CD8-positive, alpha-beta memory T cell (primary cell): ENCODE results near the gene VIPR2. TPM values are rescaled to one million over a fixed set of nuclear protein-coding genes. Genes with fewer than 3 reads are reported as not detected.

Experiments used
- CTCF ChIA-PET: fragments of 350-600 bp; sonication (Branson Sonifier 250); formaldehyde crosslinking; loops from one replicate; lab custom pipeline; 2021; ENCODE audit warnings: antibody characterized with exemption; lab: Charles Lee
- POLR2A ChIA-PET: fragments of 350-600 bp; sonication (Branson Sonifier 250); formaldehyde crosslinking; loops from one replicate; lab custom pipeline; 2021; ENCODE audit warnings: antibody characterized with exemption; lab: Charles Lee
- DNase-seq, 5 donors: peaks; one replicate each; pipeline versions ENCODE4 v3.0.0 to v3.0.0-alpha.2; 2020 to 2022; ENCODE audit warnings: mixed read lengths in 1 of 5
- H3K27ac ChIP-seq: one replicate; pipeline ENCODE4 v1.7.0; 2013; ENCODE audit warnings: low read depth, mild to moderate bottlenecking, low read length, moderate library complexity
- H3K27me3 ChIP-seq: 2 replicates; pipeline ENCODE4 v1.7.0; 2013; ENCODE audit warnings: low read length, mild to moderate bottlenecking; ENCODE audit not compliant: insufficient read depth, poor library complexity, severe bottlenecking
- H3K36me3 ChIP-seq: 2 replicates; pipeline ENCODE4 v1.7.0; 2013; ENCODE audit warnings: mild to moderate bottlenecking, low read length, moderate library complexity; ENCODE audit not compliant: insufficient read depth
- H3K4me1 ChIP-seq: 2 replicates; pipeline ENCODE4 v1.7.0; 2013; ENCODE audit warnings: mild to moderate bottlenecking, low read length, moderate library complexity; ENCODE audit not compliant: insufficient read depth
- H3K4me3 ChIP-seq: 2 replicates; pipeline ENCODE4 v1.7.0; 2013; ENCODE audit warnings: mild to moderate bottlenecking, low read length
- H3K9me3 ChIP-seq: 2 replicates; pipeline ENCODE4 v1.7.0; 2013; ENCODE audit warnings: mild to moderate bottlenecking, low read length
- H3K27ac Mint-ChIP-seq, 8 donors: one replicate each; pipeline ENCODE4 v1.8.0; 2020 to 2021; ENCODE audit warnings: mixed read lengths in 8 of 8, mild to moderate bottlenecking in 6 of 8, inconsistent platforms in 3 of 8, moderate library complexity in 3 of 8
- H3K27me3 Mint-ChIP-seq, 2 donors: one replicate each; pipeline ENCODE4 v1.8.0; 2020 to 2021; ENCODE audit warnings: mixed read lengths in 2 of 2, mild to moderate bottlenecking in 1 of 2, moderate library complexity in 1 of 2
- H3K36me3 Mint-ChIP-seq, 3 donors: one replicate each; pipeline ENCODE4 v1.8.0; 2020 to 2021; ENCODE audit warnings: mixed read lengths in 3 of 3, inconsistent platforms in 1 of 3, mild to moderate bottlenecking in 1 of 3
- H3K4me1 Mint-ChIP-seq, 3 donors: one replicate each; pipeline ENCODE4 v1.8.0; 2020 to 2021; ENCODE audit warnings: mixed read lengths in 3 of 3, inconsistent platforms in 1 of 3, mild to moderate bottlenecking in 1 of 3
- H3K4me3 Mint-ChIP-seq, 7 donors: one replicate each; pipeline ENCODE4 v1.8.0; 2020 to 2021; ENCODE audit warnings: mixed read lengths in 7 of 7, mild to moderate bottlenecking in 6 of 7, moderate library complexity in 4 of 7, inconsistent platforms in 2 of 7
- H3K9me3 Mint-ChIP-seq, 5 donors: one replicate each; pipeline ENCODE4 v1.8.0; 2020 to 2022; ENCODE audit warnings: mixed read lengths in 5 of 5, mild to moderate bottlenecking in 3 of 5, moderate library complexity in 2 of 5, inconsistent platforms in 1 of 5
- polyA plus RNA-seq: library from polyadenylated mRNA; unstranded; fragments of 300-500 nt; fragmentation: Illumina TruSeq; gene quantifications from one replicate; pipeline ENCODE4 v1.2.3, GENCODE V29; 2021
- total RNA-seq, 2 experiments: library from RNA; stranded (reverse); gene quantifications; one replicate each; pipeline ENCODE4 v1.2.3, GENCODE V29; 2021

Gene VIPR2
- total and polyA plus RNA-seq, 3 experiments from 2014 or later, result 0.15 to 0.61 (median 0.31) TPM

GRCh38 chr7:159023206-159023605 lies 121.5 kb downstream of the VIPR2 start:
- Histone ChIP-seq H3K36me3 (no peaks in the 10 kb centered on the region), H3K27ac (no peak overlapping the region), H3K4me3 (no peak overlapping the region), H3K4me1 (no peaks in the 10 kb centered on the region), H3K9me3 (no peaks in the 10 kb centered on the region), H3K27me3 (no peaks in the 10 kb centered on the region)
- Mint-ChIP-seq H3K36me3 (peaks cover 0 to 4% (median 0%) of the 10 kb centered on the region in 3 donors), H3K27ac (no peak overlapping the region), H3K4me3 (no peak overlapping the region), H3K27me3 (peaks cover 26 to 60% of the 10 kb centered on the region in 2 donors), H3K9me3 (peaks cover 0 to 4% (median 0%) of the 10 kb centered on the region in 5 donors), H3K4me1 (peaks cover 0 to 2% (median 0%) of the 10 kb centered on the region in 3 donors)
- ChIA-PET POLR2A (no interaction called here), CTCF (no interaction called here)
- no peak for DNase-seq

DNA sequence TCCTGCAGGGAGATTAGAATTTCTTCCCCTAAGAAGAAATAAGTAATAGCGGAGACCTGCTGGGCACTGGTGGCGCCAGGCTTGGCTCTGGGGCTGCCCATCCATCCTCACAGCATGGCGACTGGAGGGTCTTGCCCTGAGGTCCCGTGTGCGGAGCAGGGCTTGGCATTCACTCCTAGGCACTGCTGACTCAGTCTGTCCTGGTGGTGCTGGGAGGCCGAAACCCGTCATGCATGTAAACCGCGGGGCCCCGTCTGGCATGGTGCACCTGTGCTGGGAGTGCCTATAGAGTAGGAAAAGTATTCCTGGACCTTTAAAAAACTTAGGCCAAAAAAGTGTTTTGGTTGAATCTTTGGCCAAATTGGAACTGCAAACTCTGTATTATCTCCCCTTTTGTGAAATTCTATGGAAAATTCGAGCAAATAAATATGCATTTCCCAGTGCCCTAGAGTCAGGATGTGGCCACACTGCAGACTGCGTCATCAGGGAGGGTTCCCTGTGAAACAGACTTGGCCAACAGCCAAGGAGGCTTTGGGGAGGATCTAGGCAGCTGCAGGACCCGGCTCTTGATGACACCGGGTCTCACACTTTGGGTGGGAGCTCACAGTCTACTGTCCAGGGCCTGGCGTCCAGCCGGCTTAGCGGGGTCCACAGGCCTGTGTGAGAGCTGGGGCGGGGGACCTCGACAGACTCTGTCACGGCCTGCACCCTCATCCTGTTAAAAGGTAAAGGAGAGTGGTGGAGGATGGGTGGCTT lies 122.3 kb downstream of the VIPR2 start:
- CTCF ChIA-PET, result no interaction called here
- POLR2A ChIA-PET, result no interaction called here
- peaks cover 0 to 4% (median 0%) of the 10 kb centered on the region in 3 donors for H3K4me1 Mint-ChIP-seq
- peaks cover 0 to 4% (median 0%) of the 10 kb centered on the region in 3 donors for H3K36me3 Mint-ChIP-seq
- Histone ChIP-seq H3K9me3 (no peaks in the 10 kb centered on the region), H3K27me3 (no peaks in the 10 kb centered on the region), H3K27ac (no peak overlapping the region), H3K36me3 (no peaks in the 10 kb centered on the region), H3K4me1 (no peaks in the 10 kb centered on the region), H3K4me3 (no peak overlapping the region)
- peak in 1 of 5 donors; percentile 26 for DNase-seq
- peaks cover 0 to 4% (median 0%) of the 10 kb centered on the region in 5 donors for H3K9me3 Mint-ChIP-seq
- no peak overlapping the region for H3K4me3 Mint-ChIP-seq
- peaks cover 23 to 53% of the 10 kb centered on the region in 2 donors for H3K27me3 Mint-ChIP-seq
- no peak overlapping the region for H3K27ac Mint-ChIP-seq

DNA sequence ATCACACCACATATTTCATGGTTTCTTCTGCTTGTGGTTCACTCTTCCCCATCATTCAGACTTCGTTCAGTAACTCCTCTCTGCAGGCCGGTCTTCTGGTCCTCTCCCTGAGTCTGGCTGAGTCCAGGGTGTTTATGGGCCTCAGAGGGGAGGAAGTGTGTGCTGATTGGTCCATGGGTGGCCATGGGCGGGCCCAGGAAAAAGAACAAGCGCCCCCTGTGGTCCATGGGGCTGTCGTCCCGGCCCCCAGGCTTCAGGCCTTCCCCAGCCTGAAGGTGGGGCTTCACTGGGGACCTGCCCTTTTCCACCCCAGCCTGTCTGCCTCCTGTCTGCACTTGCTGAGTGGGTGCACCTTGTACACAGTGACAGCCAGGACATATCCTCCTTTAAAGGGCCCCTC lies 123.7 kb downstream of the VIPR2 start:
- CTCF ChIA-PET, result no interaction called here
- Histone ChIP-seq H3K27me3 (no peaks in the 10 kb centered on the region), H3K36me3 (no peaks in the 10 kb centered on the region), H3K4me3 (no peak overlapping the region), H3K27ac (no peak overlapping the region), H3K9me3 (no peaks in the 10 kb centered on the region), H3K4me1 (no peaks in the 10 kb centered on the region)
- Mint-ChIP-seq H3K27ac (no peak overlapping the region), H3K36me3 (peaks cover 0 to 4% (median 0%) of the 10 kb centered on the region in 3 donors), H3K27me3 (peaks cover 15 to 40% of the 10 kb centered on the region in 2 donors), H3K4me3 (no peak overlapping the region), H3K9me3 (peaks cover 0 to 4% (median 0%) of the 10 kb centered on the region in 5 donors), H3K4me1 (peaks cover 0 to 4% (median 0%) of the 10 kb centered on the region in 3 donors)
- POLR2A ChIA-PET, result no interaction called here
- DNase-seq, result peak in 1 of 5 donors; percentile 30

GRCh38 chr7:159019111-159019510 lies 125.6 kb downstream of the VIPR2 start:
- Histone ChIP-seq H3K4me1 (no peaks in the 10 kb centered on the region), H3K36me3 (no peaks in the 10 kb centered on the region), H3K4me3 (no peak overlapping the region), H3K27ac (no peak overlapping the region), H3K9me3 (no peaks in the 10 kb centered on the region), H3K27me3 (no peaks in the 10 kb centered on the region)
- Mint-ChIP-seq H3K4me3 (no peak overlapping the region), H3K36me3 (peaks cover 0 to 4% (median 0%) of the 10 kb centered on the region in 3 donors), H3K27me3 (peaks cover 9 to 26% of the 10 kb centered on the region in 2 donors), H3K27ac (no peak overlapping the region), H3K4me1 (peaks cover 0 to 4% (median 0%) of the 10 kb centered on the region in 3 donors), H3K9me3 (peaks cover 0 to 4% (median 0%) of the 10 kb centered on the region in 5 donors)
- ChIA-PET CTCF (no interaction called here), POLR2A (no interaction called here)
- DNase-seq, result no peak

GRCh38 chr7:159017741-159018140 lies 126.9 kb downstream of the VIPR2 start:
- no peak overlapping the region for H3K27ac ChIP-seq
- no peak overlapping the region for H3K4me3 ChIP-seq
- Mint-ChIP-seq H3K27me3 (peaks cover 9 to 17% of the 10 kb centered on the region in 2 donors), H3K27ac (no peak overlapping the region), H3K36me3 (peaks cover 0 to 4% (median 0%) of the 10 kb centered on the region in 3 donors), H3K4me1 (peaks cover 0 to 2% (median 0%) of the 10 kb centered on the region in 3 donors), H3K9me3 (peaks cover 0 to 4% (median 0%) of the 10 kb centered on the region in 5 donors), H3K4me3 (no peak overlapping the region)
- H3K36me3 ChIP-seq, result no peaks in the 10 kb centered on the region
- CTCF ChIA-PET, result no interaction called here
- no peaks in the 10 kb centered on the region for H3K27me3 ChIP-seq
- no peaks in the 10 kb centered on the region for H3K9me3 ChIP-seq
- H3K4me1 ChIP-seq, result no peaks in the 10 kb centered on the region
- POLR2A ChIA-PET, result no interaction called here
- DNase-seq, result no peak

DNA sequence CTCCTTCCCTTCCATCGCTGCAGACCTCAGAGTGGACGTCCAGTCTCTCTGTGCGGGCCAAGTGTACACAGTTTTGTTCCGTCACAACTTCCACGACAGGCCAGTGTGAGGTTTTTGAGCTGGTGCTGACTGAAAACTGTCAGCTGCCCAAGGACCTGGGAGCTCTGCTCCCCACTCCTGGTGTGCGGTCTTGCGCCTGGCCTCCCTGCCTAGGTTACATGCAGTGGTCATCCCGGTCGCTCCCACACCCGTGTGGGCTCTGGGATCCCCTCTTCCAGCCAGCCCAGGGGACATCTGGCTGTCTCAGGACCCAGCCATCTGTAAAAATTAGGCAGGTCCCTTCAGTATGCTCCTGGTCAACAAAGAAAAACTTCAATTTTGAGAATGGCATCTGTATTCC lies 127.5 kb downstream of the VIPR2 start:
- H3K4me3 ChIP-seq, result no peak overlapping the region
- no peak overlapping the region for H3K27ac ChIP-seq
- CTCF ChIA-PET, result no interaction called here
- no peak for DNase-seq
- Mint-ChIP-seq H3K27me3 (peaks cover 9 to 14% of the 10 kb centered on the region in 2 donors), H3K9me3 (peaks cover 0 to 4% (median 0%) of the 10 kb centered on the region in 5 donors), H3K27ac (peak overlapping the region in 1 of 8 donors; percentile 29), H3K4me3 (no peak overlapping the region), H3K4me1 (peaks cover 0 to 2% (median 0%) of the 10 kb centered on the region in 3 donors), H3K36me3 (peaks cover 0 to 4% (median 0%) of the 10 kb centered on the region in 3 donors)
- POLR2A ChIA-PET, result no interaction called here
- H3K27me3 ChIP-seq, result no peaks in the 10 kb centered on the region
- H3K9me3 ChIP-seq, result no peaks in the 10 kb centered on the region
- no peaks in the 10 kb centered on the region for H3K4me1 ChIP-seq
- no peaks in the 10 kb centered on the region for H3K36me3 ChIP-seq

DNA sequence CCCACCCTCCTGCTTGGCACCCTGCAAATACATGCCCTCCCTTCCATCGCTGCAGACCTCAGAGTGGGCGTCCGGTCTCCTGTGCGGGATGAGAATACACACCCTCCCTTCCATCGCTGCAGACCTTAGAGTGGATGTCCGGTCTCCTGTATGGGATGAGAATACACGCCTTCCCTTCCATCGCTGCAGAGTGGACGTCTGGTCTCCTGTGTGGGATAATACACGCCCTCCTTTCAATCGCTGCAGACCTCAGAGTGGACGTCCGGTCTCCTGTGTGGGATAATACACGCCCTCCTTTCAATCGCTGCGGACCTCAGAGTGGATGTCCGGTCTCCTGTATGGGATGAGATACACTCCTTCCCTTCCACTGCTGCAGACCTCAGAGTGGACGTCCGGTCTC lies 128.1 kb downstream of the VIPR2 start:
- Histone ChIP-seq H3K36me3 (no peaks in the 10 kb centered on the region), H3K4me3 (no peak overlapping the region), H3K4me1 (no peaks in the 10 kb centered on the region), H3K9me3 (no peaks in the 10 kb centered on the region), H3K27me3 (no peaks in the 10 kb centered on the region), H3K27ac (no peak overlapping the region)
- Mint-ChIP-seq H3K36me3 (peaks cover 0 to 4% (median 0%) of the 10 kb centered on the region in 3 donors), H3K27ac (no peak overlapping the region), H3K27me3 (peaks cover 9 to 11% of the 10 kb centered on the region in 2 donors), H3K4me1 (peaks cover 0 to 2% (median 0%) of the 10 kb centered on the region in 3 donors), H3K4me3 (no peak overlapping the region), H3K9me3 (peaks cover 0 to 4% (median 0%) of the 10 kb centered on the region in 5 donors)
- peak in 1 of 5 donors; percentile 11 for DNase-seq
- ChIA-PET POLR2A (no interaction called here), CTCF (no interaction called here)
